ENCODE measurements around the gene RELN.

The RELN gene

DNA sequence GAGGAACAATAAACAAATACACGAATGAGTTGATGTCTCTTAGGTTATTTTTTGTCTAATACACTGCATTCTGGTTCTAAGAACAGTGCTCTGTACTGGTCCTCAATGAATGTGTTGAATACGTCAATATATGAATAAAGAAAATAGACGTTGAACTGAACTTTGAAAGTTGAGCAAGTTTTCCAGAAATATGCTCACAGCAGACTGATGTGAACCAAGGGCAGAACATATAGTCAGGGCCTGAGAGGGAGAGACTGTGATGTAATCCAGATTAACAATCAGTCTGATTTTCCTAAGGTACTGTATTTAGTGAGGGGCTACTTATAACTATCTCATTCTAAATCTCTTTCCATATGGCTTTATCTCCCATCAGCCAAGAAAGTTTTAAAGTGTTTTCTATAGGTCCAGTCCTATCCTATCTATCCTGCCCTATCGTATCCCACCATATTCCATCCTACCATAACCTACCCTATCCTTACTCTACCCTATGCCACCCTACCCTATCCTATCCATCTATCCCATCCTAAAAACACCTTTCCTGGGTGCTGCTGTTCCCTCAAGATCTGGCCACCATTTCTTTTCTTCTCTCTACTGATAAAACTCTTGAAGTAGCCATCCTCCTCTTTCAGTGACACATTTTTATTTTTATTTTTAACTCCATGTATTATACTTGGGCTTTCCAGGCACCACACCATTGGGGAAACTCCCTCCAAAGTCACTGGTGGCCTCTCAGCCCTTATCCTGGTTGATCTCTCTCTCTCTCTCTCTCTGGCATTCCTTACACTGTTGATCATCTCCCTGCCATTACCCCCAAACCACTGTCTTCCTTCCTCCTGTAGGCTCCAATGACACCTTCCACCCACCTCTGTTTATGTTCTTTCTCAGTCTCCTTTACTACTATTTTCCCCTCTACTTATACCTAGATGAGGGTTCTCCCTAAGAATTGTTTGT lies 331.1 kb downstream of the RELN start:
- H3K4me3 ChIP-seq (ENCODE audit: low read length) = no peak overlapping the region
- TF ChIP-seq, protein P1, sequence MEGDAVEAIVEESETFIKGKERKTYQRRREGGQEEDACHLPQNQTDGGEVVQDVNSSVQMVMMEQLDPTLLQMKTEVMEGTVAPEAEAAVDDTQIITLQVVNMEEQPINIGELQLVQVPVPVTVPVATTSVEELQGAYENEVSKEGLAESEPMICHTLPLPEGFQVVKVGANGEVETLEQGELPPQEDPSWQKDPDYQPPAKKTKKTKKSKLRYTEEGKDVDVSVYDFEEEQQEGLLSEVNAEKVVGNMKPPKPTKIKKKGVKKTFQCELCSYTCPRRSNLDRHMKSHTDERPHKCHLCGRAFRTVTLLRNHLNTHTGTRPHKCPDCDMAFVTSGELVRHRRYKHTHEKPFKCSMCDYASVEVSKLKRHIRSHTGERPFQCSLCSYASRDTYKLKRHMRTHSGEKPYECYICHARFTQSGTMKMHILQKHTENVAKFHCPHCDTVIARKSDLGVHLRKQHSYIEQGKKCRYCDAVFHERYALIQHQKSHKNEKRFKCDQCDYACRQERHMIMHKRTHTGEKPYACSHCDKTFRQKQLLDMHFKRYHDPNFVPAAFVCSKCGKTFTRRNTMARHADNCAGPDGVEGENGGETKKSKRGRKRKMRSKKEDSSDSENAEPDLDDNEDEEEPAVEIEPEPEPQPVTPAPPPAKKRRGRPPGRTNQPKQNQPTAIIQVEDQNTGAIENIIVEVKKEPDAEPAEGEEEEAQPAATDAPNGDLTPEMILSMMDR (IDR thresholded peaks at IDR 0.05; ENCODE audit: insufficient read depth, low read depth, low read length, missing control alignments) = no peak
- DNase-seq (ENCODE audit: low read depth) = no peak

DNA sequence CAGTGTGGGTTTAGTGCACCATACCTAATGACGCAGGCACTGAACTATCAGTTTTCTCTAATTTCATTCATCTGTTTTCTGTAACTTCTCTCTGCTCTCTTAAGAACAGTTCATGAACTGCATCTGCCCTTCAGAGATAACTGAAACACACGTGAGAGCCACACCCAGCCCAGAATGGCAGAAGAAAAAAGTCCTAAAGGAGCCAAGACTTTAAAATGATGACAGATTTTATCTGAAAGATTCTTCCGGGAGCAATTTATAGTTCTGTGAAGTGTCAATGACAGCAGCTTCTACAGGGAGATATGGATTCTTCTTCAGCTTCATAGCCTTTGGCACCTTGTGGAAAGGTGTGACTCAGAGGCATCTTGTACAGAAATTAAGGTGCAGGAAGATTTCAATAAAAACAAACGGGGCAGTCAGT lies 332.0 kb downstream of the RELN start:
- TF ChIP-seq, protein P1 (IDR thresholded peaks at IDR 0.05; ENCODE audit: insufficient read depth, low read depth, low read length, missing control alignments) = no peak
- DNase-seq (ENCODE audit: low read depth) = no peak
- no peak overlapping the region for H3K4me3 ChIP-seq (ENCODE audit: low read length)

DNA sequence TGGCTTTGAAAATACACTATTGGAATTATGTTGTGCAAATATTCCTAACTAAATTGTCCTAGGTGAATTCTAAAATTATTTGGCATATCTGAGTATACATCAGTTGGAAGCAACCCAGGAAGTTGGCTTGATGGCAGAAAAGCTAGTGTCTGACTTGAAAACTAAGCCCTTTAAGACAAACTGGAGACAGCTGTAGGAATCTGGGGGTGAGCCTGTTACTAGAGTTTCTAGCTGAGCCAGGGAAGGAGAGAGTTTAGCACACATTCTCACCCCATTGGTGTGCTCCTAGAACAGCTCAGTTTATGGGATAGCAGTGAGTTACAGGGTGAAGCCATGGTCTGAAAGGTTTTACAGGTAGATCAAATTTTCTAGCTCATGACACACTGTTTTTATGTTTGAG lies 333.2 kb downstream of the RELN start:
- DNase-seq (ENCODE audit: low read depth) = no peak
- H3K4me3 ChIP-seq (ENCODE audit: low read length) = no peak overlapping the region
- TF ChIP-seq, protein P1 (IDR thresholded peaks at IDR 0.05; ENCODE audit: insufficient read depth, low read depth, low read length, missing control alignments) = no peak

DNA sequence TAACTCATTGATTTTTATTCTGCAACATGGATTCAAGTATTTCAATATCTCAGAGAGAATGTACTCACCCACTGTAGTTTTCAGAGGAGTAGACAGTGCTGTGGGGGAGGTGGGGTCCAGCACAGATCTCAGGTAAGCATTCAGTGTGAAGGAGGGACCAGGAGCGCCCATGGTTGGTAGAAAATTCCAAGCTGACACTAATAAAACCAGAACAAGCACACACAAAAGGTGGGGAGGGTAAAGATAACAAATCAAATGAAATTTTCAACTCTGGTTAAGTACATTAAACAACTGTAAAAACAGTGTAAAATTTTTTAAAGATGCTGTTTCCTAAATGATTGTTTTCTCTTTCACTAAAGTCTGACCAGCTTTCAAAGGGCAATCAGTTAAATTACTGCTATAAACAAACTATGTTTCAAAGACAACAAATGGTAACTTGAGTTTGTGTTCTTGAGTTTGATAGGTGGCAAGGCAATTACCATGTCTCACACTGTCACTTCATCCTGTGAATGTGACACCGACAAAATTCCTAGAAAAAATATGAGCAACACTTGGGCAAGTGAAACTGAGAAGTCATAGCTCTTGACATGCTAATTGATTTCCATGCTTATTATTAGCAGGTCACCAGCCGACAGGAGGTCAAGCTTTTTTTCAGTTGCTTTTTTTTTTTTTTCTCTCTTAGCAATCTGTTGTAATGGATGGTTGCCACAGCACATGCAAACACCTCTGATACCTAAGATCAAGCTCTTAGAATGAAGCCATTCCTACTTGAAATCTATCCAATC lies 337.7 kb downstream of the RELN start:
- TF ChIP-seq, protein P1 (IDR thresholded peaks at IDR 0.05; ENCODE audit: insufficient read depth, low read depth, low read length, missing control alignments) = no peak
- no peak overlapping the region for H3K4me3 ChIP-seq (ENCODE audit: low read length)
- DNase-seq (ENCODE audit: low read depth) = no peak

DNA sequence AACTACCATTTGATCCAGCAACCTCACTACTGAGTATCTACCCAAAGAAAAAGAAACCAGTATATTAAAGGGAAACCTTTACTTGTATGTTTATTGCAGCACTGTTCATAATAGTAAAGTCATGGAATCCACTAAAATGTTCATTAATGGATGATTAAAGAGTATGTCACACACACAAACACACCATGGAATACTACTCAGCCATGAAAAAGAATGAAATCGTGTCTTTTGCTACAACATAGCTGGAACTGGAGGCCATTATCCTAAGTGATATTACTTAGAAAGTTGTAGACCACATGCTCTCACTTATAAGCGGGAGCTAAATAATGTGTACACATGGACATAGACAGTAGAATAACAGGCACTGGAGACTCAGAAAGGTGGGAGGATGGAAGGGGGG lies 340.4 kb downstream of the RELN start:
- TF ChIP-seq, protein P1 (IDR thresholded peaks at IDR 0.05; ENCODE audit: insufficient read depth, low read depth, low read length, missing control alignments) = no peak
- no peak for DNase-seq (ENCODE audit: low read depth)

DNA sequence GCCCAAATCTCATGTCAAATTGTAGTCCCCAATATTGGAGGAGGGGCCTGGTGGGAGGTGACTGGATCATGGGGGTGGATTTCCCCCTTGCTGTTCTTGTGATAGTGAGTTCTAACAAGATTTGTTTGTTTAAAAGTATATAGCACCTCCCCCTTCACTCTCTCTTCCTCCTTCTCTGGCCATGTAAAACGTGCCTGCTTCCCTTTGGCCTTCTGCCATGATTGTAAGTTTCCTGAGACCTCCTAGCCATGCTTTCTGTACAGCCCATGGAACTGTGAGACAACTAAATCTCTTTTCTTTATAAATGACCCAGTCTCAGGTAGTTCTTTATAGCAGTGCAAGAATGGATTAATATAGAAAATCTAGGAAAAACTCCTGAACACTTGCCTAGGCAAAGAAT lies 341.3 kb downstream of the RELN start:
- DNase-seq (ENCODE audit: low read depth) = no peak
- TF ChIP-seq, protein P1 (IDR thresholded peaks at IDR 0.05; ENCODE audit: insufficient read depth, low read depth, low read length, missing control alignments) = no peak

More for the DNA sequence above, 340.4 kb downstream of the RELN start:
- H3K4me3 ChIP-seq (ENCODE audit: low read length) = no peak overlapping the region

More for the DNA sequence above, 341.3 kb downstream of the RELN start:
- H3K4me3 ChIP-seq (ENCODE audit: low read length) = no peak overlapping the region

Measured in epithelial cell of esophagus (primary cell).